ENCODE data around the gene FSD1L.

DNA sequence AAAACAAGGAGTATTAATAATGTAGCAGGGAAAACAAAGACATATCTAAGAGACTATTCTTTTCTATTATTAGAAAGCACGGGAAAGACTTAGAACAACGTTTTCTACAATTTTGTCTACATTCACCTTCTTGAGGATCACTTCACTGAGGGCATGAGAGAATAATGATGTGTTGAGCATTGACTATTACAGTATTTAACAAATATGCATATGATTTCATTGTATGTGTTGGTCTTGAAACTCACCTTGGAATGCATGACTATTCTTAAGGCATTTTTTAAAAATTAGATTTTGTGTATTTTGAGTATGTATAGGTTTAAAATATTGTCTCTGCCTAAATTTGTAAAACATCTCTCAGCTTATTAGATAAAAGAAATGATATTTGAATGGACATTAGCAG, 1.2 kb downstream of the FSD1L start:
- TF ChIP-seq, protein P1, sequence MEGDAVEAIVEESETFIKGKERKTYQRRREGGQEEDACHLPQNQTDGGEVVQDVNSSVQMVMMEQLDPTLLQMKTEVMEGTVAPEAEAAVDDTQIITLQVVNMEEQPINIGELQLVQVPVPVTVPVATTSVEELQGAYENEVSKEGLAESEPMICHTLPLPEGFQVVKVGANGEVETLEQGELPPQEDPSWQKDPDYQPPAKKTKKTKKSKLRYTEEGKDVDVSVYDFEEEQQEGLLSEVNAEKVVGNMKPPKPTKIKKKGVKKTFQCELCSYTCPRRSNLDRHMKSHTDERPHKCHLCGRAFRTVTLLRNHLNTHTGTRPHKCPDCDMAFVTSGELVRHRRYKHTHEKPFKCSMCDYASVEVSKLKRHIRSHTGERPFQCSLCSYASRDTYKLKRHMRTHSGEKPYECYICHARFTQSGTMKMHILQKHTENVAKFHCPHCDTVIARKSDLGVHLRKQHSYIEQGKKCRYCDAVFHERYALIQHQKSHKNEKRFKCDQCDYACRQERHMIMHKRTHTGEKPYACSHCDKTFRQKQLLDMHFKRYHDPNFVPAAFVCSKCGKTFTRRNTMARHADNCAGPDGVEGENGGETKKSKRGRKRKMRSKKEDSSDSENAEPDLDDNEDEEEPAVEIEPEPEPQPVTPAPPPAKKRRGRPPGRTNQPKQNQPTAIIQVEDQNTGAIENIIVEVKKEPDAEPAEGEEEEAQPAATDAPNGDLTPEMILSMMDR (conservative IDR thresholded peaks at IDR 0.05) = no peak
- TF ChIP-seq EZH2 (IDR thresholded peaks at IDR 0.05; ENCODE audit: low read depth) = no peak

Measured in PC-9 (cell line).